NCI-H2171 (cell line): Measurements from ENCODE around the gene LRIG2.
"Not testable (repeated sequence)": the region's sequence is repeated elsewhere in the genome, so short reads cannot be mapped to it uniquely, and the experiment has no call there.

Source experiments
- DNase-seq: peaks from one replicate; lab custom pipeline; 2025; lab: John Stamatoyannopoulos, UW

Gene LRIG2, protein sequence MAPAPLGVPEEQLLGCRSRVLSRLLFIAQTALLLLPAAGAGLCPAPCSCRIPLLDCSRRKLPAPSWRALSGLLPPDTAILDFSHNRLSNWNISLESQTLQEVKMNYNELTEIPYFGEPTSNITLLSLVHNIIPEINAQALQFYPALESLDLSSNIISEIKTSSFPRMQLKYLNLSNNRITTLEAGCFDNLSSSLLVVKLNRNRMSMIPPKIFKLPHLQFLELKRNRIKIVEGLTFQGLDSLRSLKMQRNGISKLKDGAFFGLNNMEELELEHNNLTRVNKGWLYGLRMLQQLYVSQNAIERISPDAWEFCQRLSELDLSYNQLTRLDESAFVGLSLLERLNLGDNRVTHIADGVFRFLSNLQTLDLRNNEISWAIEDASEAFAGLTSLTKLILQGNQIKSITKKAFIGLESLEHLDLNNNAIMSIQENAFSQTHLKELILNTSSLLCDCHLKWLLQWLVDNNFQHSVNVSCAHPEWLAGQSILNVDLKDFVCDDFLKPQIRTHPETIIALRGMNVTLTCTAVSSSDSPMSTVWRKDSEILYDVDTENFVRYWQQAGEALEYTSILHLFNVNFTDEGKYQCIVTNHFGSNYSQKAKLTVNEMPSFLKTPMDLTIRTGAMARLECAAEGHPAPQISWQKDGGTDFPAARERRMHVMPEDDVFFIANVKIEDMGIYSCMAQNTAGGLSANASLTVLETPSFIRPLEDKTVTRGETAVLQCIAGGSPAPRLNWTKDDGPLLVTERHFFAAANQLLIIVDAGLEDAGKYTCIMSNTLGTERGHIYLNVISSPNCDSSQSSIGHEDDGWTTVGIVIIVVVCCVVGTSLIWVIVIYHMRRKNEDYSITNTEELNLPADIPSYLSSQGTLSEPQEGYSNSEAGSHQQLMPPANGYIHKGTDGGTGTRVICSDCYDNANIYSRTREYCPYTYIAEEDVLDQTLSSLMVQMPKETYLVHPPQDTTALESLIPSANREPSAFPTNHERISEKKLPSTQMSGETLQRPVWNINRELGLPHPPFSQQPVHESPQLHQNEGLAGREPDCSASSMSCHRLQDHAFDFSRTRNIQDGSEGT

DNA sequence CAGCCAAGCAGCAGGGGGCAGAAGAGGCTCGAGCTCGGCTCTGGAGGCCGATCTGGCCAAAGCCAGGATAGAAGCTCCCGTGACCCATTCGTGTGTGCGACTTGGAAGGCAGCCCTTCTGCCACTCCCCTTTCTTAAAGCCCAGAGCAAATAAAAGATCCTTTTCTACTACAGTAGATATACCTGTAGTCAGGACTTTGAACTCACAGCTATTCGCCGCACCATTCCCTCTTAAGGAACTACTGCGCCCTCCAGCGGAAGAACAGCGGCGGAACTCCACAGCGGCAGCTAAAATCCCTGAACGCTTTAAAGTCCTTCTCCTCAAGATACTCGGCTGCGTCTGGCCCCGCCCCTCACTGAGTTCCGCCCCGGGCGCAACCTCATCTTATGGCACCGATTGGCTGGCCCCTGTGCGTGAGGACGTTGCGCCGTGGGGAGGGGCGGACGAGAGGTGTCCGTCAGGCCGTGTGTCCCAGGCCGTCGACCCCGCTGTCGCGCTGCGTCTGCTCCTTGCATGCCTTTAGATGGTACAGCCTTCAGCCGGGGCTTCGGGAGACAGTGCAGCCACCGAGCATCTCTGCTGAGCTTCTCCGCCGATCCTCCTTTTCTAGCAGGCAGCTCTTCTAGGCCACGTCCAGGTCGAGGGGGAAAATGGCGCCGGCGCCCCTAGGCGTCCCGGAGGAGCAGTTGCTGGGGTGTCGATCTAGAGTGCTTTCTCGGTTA is at the start of gene LRIG2:
Gene LRIG2 (plus strand): TSS at position 442 of the 722 bp plus-strand sequence. CDS start 209 bp downstream, at position 651.
- peak; percentile 96 for DNase-seq

DNA sequence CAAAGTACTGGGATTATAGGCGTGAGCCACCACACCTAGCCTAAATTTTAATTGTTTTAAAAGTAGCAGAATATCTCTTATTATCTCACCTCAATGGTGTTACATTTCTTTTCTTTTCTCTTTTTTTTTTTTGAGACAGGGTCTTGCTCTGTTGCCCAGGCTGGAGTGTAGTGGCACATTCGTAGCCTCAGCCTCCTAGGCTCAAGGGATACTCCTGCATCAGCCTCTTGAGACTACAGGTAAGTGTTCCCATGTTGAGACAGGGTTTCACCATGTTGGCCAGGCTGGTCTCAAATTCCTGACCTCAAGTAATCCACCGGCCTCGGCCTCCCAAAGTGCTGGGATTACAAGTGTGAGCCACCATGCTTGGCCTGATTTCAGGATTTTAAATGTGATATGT is 49.7 kb upstream of the LRIG2 start:
- DNase-seq, result not testable (repeated sequence)

DNA sequence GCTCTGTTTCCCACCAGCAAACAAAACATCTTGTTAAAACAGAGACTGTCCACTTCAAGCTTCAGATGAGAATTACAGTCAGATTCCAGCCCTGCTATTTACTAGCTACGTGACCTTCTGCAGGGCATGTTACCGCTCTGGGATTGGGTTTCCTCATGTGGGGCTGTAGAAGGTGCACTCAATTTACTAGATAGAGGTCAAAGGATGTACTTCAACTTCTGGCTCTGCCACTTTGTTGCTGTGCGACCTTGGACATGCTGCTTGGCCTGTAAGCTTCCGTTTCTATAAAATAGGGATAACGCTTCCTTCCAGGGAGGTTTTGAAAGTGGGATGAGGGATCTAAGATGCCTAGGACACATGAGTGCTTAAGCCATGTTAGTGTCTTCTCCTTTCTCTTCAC is 46.0 kb upstream of the LRIG2 start:
- DNase-seq, result no peak

DNA sequence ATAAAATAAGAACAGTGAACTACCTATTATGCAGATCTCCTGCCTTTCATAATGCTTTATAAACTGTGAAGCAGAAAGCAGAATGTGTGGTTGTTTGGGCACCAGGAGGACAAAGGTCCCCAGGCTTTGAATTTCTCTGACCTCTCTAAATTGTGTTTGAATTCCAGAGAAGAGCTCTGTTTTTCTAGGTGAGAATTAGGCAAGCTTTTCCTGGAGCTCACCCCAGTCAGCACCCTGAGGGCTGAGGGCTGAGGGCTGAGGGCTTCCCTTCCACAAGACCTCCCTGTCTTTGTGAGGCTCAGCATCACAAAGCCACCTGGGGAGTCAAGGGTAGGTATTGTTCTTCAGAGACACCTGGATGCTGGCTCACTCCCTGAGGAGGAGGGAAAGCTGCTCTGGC is 45.5 kb upstream of the LRIG2 start:
- no peak for DNase-seq

DNA sequence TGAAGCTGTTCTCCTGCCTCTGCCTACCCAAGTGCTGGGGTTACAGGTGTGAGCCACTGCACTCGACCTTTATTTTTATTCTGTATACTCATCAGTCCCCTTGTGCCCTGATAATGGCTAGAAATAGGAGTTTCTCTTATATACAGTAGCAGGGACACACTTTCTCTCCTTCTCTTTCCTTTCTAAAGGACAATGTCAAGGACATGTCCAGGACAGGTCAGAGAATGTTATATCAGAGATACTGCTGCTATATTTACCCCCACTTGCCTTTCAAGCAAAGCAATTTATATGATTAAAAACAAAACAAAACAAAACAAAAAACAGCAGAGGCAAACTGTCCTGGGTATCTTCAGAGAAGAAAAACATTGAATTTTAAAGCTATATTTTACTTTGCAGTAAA is 43.2 kb upstream of the LRIG2 start:
- DNase-seq, result no peak

DNA sequence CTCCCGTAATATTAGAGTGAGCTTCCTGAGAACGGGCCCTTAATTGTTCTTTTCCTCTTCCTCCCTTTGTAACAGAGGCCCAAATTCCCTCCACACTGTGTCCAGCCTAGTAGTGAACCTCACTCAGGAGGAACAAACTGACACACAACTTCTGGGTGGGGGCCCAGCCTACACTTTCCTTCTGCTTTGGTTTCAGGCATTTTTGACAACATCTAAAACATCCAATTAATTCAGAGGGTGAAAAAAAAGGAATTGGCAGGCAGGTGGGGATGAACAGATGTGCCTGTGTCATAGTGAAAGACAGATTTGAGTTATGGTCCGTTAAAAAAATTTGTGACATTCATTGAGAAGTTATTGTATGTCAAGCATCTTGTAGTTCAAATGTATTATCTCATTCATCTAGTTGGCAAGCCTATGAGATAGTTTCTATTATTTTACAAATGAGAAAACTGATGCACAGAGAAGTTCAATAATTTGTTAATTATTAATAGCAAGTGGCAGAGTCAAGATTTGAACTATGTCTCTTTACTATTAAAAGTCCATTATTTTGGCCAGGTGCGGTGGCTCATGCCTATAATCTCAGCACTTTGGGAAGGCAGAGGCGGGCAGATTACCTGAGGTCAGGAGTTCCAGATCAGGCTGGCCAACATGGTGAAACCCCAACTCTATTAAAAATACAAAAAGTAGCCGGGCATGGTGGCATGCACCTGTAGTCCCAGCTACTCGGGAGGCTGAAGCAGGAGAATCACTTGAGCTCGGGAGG is 41.6 kb upstream of the LRIG2 start:
- peak; percentile 73 for DNase-seq

DNA sequence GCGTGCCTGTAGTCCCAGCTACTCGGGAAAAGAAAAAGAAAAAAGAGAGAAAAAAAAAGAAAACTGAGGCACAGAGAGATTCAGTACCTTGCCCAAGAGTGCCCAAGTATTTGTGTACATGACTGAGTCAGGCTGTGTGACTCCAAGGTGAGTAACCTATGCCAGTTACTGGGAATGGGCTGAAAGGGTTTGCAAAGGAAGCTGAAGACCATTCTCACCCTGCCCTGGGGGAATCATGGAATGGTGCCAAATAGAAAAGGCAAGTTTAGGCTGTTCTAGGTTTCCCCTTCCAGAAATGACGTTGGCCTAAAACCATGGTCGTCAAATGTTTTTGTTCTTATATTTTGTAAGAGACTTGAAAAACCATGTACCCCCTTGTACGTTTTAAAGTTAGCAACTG is 37.9 kb upstream of the LRIG2 start:
- no peak for DNase-seq

DNA sequence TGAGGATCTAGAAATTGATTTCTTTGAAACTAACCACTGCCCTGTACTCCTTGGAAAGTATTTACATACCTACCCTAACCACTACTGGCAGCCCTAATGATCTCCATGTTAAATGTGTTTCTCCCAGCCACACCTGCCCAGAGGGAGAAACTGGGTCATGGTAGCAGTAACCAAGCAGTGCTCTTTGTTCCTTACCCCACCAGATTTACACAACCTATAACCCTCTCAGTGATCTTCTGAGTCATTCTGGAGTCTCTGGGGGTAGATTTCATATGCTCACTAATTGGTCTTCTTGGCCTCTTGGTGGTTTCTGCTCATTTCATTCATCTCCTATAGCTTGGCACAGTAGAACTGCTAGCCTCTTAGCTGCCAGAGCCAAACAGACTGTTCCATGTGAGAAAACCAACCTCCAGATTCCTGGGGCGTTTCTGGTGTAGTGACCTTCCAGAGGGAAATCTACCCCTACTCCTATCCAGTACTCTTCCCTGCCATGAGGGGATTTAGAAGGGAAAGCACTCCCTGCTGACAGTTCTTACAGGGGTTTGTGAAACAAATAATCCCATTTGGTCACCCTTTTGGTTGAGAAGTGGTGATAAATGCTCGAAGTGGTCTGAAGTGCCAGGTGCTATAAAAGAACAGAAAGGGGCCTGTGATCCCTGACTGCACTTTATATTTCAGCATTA is 36.2 kb upstream of the LRIG2 start:
- DNase-seq, result no peak

DNA sequence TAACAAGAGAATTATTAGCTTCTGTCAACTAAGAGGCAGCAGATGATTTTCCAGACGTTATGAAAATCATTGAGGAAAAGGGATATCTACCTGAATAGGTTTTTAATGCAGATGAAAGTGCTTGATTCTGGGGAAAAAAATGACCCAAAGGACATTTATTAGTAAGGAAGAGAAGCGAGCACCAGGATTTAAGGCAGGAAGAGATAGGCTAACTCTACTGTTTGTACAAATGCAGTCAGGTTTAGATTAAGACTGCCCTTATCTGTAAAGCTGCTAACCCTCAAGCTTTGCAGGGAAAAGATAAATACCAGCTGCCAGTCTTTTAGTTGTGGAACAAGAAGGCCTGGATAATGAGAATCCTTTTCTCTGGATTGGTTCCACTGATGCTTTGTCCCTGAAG is 33.0 kb upstream of the LRIG2 start:
- no peak for DNase-seq

DNA sequence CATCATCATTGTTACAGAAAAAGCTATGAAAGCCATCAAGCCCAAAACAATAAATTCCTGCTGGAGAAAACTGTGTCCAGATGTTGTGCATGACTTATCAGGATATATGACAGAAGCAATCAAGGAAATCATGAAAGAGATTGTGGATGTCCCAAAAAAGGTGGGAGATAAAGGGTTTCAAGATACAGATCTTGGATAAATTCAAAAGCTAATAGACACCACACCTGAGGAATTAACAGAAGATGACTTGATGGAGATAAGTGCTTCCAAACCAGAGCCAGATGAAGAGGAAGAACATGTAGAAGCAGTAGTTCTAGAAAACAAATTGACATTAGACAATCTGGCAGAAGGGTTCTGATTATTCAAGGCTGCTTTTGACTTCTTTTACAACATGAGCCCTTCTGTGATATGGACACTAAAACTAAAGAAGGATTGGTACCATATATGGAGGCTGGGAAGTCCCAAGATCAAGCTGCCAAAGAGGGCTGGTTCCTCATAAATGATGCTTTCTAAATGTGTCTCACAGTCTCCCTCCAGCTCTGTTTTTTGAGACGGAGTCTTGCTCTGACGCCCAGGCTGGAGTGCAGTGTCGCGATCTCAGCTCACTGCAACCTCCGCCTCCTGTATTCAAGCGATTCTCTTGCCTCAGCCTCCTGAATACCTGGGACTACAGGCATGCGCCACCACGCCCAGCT is 32.1 kb upstream of the LRIG2 start:
- no peak for DNase-seq

DNA sequence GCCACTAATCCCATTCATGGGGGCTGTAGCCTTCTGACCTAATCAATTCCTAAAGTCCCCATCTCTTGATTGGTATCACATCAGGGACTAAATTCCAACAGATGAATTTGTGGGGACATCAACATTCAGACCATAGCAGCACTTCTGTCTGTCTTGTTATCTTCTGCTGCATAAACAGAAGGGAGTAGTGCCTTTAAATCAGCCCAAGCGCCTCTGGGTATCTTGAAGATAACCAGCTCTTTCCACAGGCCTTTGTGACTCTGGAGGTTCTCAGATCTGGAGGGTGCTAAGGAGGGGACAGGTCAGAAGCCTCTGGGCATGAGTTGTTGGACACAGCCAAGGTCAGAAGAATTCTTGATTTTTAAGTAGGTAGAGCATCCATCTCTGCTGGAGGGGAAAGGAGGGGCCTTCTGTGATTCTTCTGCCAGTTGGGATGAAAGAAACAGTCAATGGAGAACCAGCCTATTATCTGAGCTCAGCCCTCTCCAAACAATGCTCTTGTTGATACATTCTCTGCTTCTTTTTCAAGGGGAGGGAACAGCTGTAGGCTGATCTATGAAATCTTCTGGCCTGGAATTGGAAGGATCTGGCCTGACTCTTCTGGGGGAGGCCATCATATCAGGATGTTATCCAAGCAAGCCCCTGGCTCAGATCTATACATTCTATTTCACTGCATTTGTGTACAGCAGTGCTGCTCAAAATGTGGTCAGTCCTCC is 31.3 kb upstream of the LRIG2 start:
- no peak for DNase-seq

DNA sequence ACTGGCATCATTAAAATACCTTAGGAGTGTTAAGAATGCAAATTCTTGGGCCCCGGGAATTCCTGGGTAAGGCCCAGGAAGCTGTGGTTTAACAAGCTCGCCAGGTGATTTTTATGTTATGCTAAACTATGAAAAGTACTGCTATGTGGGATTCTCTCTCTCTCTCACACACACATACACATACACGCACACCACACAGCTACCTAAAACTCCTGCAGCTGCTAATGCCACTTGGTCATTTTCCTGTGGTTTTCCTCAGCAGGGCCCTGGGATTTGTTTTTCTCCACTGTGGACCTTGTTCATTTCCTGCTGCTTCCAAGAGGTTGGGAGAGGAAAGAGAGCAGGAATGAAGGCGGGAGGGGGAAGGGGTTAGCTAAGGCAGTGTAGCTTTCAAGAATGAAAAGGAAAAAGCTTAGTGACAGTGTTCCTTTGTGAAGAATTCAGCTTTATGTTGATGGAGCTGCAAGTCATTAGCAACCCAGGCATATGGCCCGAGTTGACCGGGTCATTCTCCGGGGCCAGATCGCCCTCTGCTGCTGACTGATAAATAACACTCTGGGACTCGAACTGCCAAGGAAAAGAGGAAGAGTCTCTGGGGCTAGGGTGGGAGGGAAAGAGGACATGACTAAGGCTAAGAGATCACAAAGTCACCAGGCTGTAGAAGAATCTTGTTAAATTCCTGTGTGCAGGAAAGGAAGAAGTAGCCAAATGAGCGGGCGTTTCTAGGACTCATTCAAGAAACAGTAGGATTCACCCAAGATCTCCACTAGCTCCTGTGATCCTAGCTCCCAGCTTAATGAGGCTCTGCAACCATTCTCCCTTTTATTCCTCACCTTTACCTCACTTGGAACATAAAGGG is 30.5 kb upstream of the LRIG2 start:
- DNase-seq, result no peak

DNA sequence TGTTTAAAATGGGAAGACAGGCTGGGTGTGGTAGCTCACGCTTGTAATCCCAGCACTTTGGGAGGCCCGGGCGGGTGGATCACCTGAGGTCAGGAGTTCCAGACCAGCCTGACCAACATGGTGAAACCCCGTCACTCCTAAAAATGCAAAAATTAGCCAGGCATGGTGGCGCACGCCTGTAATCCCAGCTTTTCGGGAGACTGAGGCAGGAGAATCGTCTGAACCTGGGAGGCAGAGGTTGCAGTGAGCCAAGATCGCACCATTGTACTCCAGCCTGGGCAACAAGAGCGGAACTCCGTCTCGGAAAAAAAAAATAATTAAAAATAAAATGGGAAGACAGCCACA is 29.9 kb upstream of the LRIG2 start:
- DNase-seq, result not testable (repeated sequence)

DNA sequence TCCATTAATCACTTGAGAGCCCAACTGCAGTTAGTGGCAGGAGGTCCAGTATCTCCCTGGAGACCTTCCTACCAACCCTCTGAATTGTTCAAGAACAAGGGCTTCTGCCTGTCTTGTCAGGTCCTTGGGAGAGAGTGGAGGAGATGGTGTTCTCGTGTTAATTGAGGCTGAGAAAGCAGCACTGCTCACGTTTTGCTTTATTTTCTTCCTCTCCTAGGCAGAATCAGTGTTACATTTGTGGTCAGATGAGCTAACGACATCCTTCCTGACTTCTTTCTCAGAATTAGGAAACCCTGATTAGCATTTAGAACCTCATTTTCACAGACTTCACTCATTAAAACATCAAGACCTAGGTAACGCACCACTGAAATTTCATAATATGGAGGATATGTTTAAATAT is 26.4 kb upstream of the LRIG2 start:
- no peak for DNase-seq

DNA sequence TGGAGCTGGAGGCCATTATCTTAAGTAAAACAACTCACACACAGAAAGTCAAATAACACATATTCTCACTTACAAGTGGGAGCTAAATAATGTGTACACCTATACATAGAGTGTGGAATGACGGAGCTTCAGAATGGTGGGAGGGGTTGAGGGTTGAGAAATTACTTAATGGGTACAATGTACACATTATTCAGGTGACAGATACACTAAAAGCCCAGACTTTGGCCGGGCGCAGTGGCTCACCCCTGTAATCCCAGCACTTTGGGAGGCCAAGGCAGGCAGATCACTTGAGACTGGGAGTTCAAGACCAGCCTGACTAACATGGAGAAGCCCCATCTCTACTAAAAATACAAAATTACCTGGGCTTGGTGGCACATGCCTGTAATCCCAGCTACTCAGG is 24.9 kb upstream of the LRIG2 start:
- DNase-seq, result no peak

DNA sequence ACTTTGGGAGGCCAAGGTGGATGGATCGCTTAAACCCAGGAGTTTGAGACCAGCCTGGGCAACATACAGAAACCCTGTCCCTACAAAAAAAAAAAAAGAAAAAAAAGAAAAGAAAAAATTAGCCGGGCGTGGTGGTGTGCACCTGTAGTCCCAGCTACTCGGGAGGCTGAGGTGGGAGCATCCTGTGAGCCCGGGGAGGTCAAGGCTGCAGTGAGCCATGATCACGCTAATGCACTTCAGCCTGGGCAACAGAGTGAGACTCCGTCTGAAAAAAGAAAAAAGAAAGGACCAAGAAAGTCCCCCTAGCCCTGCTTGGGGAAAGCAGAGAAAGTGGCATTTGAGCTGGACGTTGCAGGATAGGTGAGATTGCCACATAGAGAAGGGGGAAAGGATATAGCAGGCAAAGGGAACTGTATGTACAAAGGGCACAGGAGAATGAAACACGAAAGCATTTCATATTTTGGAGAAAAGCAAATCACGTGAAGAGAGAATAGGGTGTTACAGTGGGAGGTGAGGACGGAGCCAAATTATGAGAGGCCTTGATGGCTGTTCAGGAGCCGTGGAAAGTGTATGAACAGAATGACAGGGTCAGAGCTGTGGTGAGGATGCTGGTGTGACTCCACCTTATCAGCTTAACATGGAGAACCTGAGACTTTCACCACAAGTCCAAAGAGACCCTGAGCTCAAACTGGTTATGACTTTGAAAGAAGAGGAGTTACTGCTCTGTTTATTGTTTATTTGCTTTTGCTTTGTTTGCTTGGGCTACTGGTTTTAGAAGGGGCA is 19.5 kb upstream of the LRIG2 start:
- DNase-seq, result no peak

DNA sequence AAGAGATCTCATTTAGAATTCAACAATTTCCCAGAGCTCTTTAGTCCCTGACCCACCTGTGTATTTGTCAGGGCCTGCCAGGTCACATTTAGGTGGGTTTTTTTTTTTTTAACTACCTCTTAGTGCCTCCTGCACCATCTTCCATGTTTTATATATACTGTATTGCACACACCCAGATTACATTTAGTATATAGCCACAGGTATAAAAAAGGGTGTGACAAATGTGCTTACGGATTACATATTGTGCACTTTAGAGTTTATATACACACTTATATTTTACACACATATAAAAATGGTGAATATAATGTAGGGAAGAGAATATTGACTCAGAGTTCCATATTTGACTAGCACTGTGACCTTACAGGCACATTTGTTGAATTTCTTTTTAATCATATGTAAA is 17.4 kb upstream of the LRIG2 start:
- DNase-seq, result no peak

DNA sequence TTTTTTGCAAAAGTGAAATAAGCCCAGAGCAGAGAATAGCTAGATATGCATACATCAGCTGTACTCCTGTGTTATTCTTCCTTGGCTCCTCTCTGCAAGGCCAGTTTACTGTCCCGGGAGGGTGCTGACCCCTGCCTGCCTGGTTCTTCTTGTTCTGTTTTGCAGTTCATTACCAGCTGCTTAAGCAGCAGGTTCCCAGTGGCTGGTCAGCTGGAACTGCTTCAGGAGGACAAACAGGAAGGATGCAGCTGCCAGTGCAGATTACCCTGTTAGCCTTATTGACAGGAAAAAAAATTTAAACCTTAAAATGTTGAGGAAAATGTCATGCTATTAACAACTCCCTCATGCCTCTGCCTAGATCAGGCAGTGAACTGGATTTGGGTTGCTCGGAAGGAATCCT is 16.0 kb upstream of the LRIG2 start:
- DNase-seq, result no peak
